Measurements from ENCODE around the gene TNNC2. TPM values are rescaled to one million over a fixed set of nuclear protein-coding genes. Genes with fewer than 3 reads are reported as not detected.

Gene TNNC2
- polyA plus RNA-seq, 1 donor from 2014 or later, result 3.8 TPM

GRCh38 chr20:45814314-45814713 lies 12.8 kb downstream of the TNNC2 start:
- Histone ChIP-seq H3K4me3 (ENCODE audit: low read length) (no peak overlapping the region), H4K20me1 (ENCODE audit: insufficient read depth) (no peaks in the 10 kb centered on the region)

GRCh38 chr20:45813489-45813888 lies 13.6 kb downstream of the TNNC2 start:
- Histone ChIP-seq H3K9ac (ENCODE audit: low read length) (no peak overlapping the region), H3F3A (ENCODE audit: insufficient read depth, low read length, poor library complexity, severe bottlenecking) (no peaks in the 10 kb centered on the region), H3K27me3 (ENCODE audit: insufficient read depth, low read depth, low read length) (no peaks in the 10 kb centered on the region), H3K79me2 (replicated peaks; ENCODE audit: insufficient read depth, low read length) (peaks cover 9% of the 10 kb centered on the region), H2AFZ (ENCODE audit: low read depth, low read length) (no peak overlapping the region), H3K27ac (ENCODE audit: low read length) (no peak overlapping the region), H3K36me3 (ENCODE audit: insufficient read depth, low read length) (peaks cover 8% of the 10 kb centered on the region), H3K9me3 (ENCODE audit: low read length) (no peaks in the 10 kb centered on the region), H4K20me1 (ENCODE audit: insufficient read depth) (no peaks in the 10 kb centered on the region), H3K4me3 (ENCODE audit: low read length) (peak overlapping the region; percentile 72), H3K4me2 (ENCODE audit: low read length) (no peak overlapping the region), H3K9me2 (ENCODE audit: insufficient read depth, low read length) (no peaks in the 10 kb centered on the region)
- no peak for TF ChIP-seq POLR2AphosphoS5 (IDR thresholded peaks at IDR 0.05)
- no peak for TF ChIP-seq TAF1 (IDR thresholded peaks at IDR 0.05; ENCODE audit: low read depth)
- TF ChIP-seq REST (IDR thresholded peaks at IDR 0.05; ENCODE audit: borderline replicate concordance), result no peak
- no peak for TF ChIP-seq EP300 (conservative IDR thresholded peaks at IDR 0.05; ENCODE audit: poor library complexity, severe bottlenecking)
- no peak for TF ChIP-seq CTCF (IDR thresholded peaks at IDR 0.05; ENCODE audit: poor library complexity, severe bottlenecking)
- TF ChIP-seq EZH2 (IDR thresholded peaks at IDR 0.05; ENCODE audit: borderline replicate concordance, insufficient read depth, low read length, poor library complexity, severe bottlenecking), result no peak
- no peak for TF ChIP-seq SMC3 (conservative IDR thresholded peaks at IDR 0.05; ENCODE audit: poor library complexity)

More at GRCh38 chr20:45814314-45814713, 12.8 kb downstream of the TNNC2 start:
- Histone ChIP-seq H3K9me3 (ENCODE audit: low read length) (no peaks in the 10 kb centered on the region), H3K27me3 (ENCODE audit: insufficient read depth, low read depth, low read length) (no peaks in the 10 kb centered on the region), H3K36me3 (ENCODE audit: insufficient read depth, low read length) (peaks cover 8% of the 10 kb centered on the region), H3F3A (ENCODE audit: insufficient read depth, low read length, poor library complexity, severe bottlenecking) (no peaks in the 10 kb centered on the region), H3K4me2 (ENCODE audit: low read length) (no peak overlapping the region), H3K9me2 (ENCODE audit: insufficient read depth, low read length) (no peaks in the 10 kb centered on the region), H3K79me2 (replicated peaks; ENCODE audit: insufficient read depth, low read length) (peaks cover 9% of the 10 kb centered on the region), H3K9ac (ENCODE audit: low read length) (no peak overlapping the region), H2AFZ (ENCODE audit: low read depth, low read length) (no peak overlapping the region), H3K27ac (ENCODE audit: low read length) (no peak overlapping the region)
- TF ChIP-seq SMC3 (conservative IDR thresholded peaks at IDR 0.05; ENCODE audit: poor library complexity) (no peak), CTCF (IDR thresholded peaks at IDR 0.05; ENCODE audit: poor library complexity, severe bottlenecking) (no peak), REST (IDR thresholded peaks at IDR 0.05; ENCODE audit: borderline replicate concordance) (no peak), MXI1 (conservative IDR thresholded peaks at IDR 0.05; ENCODE audit: poor library complexity, severe bottlenecking) (no peak), EP300 (conservative IDR thresholded peaks at IDR 0.05; ENCODE audit: poor library complexity, severe bottlenecking) (no peak), RAD21 (conservative IDR thresholded peaks at IDR 0.05) (no peak), TAF1 (IDR thresholded peaks at IDR 0.05; ENCODE audit: low read depth) (no peak), POLR2AphosphoS5 (IDR thresholded peaks at IDR 0.05) (no peak), EZH2 (IDR thresholded peaks at IDR 0.05; ENCODE audit: borderline replicate concordance, insufficient read depth, low read length, poor library complexity, severe bottlenecking) (no peak)

Measured in neural cell (in vitro differentiated cells).